PC-9 (cell line): ENCODE results near the gene CYP11A1. TPM values are rescaled to one million over a fixed set of nuclear protein-coding genes. Genes with fewer than 3 reads are reported as not detected.

Source experiments
- BruUV-seq: library from RNA; stranded (reverse); fragments of 400-500 nt; replicated peaks from 2 replicates; lab custom pipeline; 2021; lab: Mats Ljungman, UMichigan
- CTCF ChIA-PET: fragments of 300-600 bp; sonication (Branson Sonifier 250); formaldehyde crosslinking; loops from one replicate; lab custom pipeline; 2022; ENCODE audit warnings: antibody characterized with exemption; lab: Charles Lee
- POLR2A ChIA-PET: fragments of 300-600 bp; sonication (Branson Sonifier 250); formaldehyde crosslinking; loops from one replicate; lab custom pipeline; 2022; ENCODE audit warnings: antibody characterized with exemption; ENCODE audit not compliant: unreplicated experiment; lab: Charles Lee
- DNase-seq, 2 experiments: peaks; one replicate each; pipeline versions ENCODE4 v3.0.0 to v3.0.0-alpha.2; 2015 to 2022; ENCODE audit warnings: mixed read lengths in 1 of 2
- H2AFZ ChIP-seq: fragments of 200-600 bp; sonication (generic); 2 replicates; pipeline ENCODE4 v1.8.1; 2017; ENCODE audit warnings: antibody characterized with exemption
- H3F3A ChIP-seq: fragments of 200-600 bp; sonication (generic); 2 replicates; pipeline ENCODE4 v1.8.1; 2017; ENCODE audit warnings: antibody characterized with exemption, mild to moderate bottlenecking, low read depth; ENCODE audit not compliant: insufficient read depth
- H3K27ac ChIP-seq: fragments of 200-600 bp; sonication (generic); 2 replicates; pipeline ENCODE4 v1.6.1; 2016; ENCODE audit warnings: mixed run types
- H3K27me3 ChIP-seq: fragments of 200-600 bp; sonication (generic); 2 replicates; pipeline ENCODE4 v1.6.1; 2016; ENCODE audit warnings: low read depth, mixed run types; ENCODE audit not compliant: insufficient read depth
- H3K36me3 ChIP-seq: fragments of 200-600 bp; sonication (generic); 2 replicates; pipeline ENCODE4 v1.6.1; 2016; ENCODE audit warnings: low read depth, mixed run types
- H3K4me1 ChIP-seq: fragments of 200-600 bp; sonication (generic); replicated peaks from 2 replicates; pipeline ENCODE4 v1.6.1; 2016; ENCODE audit warnings: mixed run types; ENCODE audit not compliant: insufficient read depth
- H3K4me2 ChIP-seq: fragments of 200-600 bp; sonication (generic); 2 replicates; pipeline ENCODE4 v1.6.1; 2017; ENCODE audit warnings: mixed run types
- H3K4me3 ChIP-seq: fragments of 200-600 bp; sonication (generic); 2 replicates; pipeline ENCODE4 v1.6.1; 2016; ENCODE audit warnings: mixed run types
- H3K79me2 ChIP-seq: fragments of 200-600 bp; sonication (generic); 2 replicates; pipeline ENCODE4 v1.6.1; 2017; ENCODE audit warnings: low read depth, mixed run types
- H3K9me2 ChIP-seq: fragments of 200-600 bp; sonication (generic); 2 replicates; pipeline ENCODE4 v1.8.1; 2017; ENCODE audit warnings: mild to moderate bottlenecking; ENCODE audit not compliant: insufficient read depth
- H3K9me3 ChIP-seq: fragments of 200-600 bp; sonication (generic); 2 replicates; pipeline ENCODE4 v1.8.1; 2016; ENCODE audit warnings: low read depth; ENCODE audit not compliant: insufficient read depth
- H4K20me1 ChIP-seq: fragments of 200-600 bp; sonication (generic); 2 replicates; pipeline ENCODE4 v1.8.1; 2017; ENCODE audit not compliant: insufficient read depth
- CTCF ChIP-seq: fragments of 200-600 bp; sonication (generic); conservative IDR thresholded peaks from 2 replicates; pipeline ENCODE4 v1.6.1; 2017; ENCODE audit warnings: mixed run types, antibody characterized with exemption, mild to moderate bottlenecking, moderate library complexity
- EZH2 ChIP-seq: fragments of 200-600 bp; sonication (generic); IDR thresholded peaks from 2 replicates; pipeline ENCODE4 v1.8.0; 2017; ENCODE audit warnings: antibody characterized with exemption, low read depth
- intact Hi-C: fragments of 100-400 bp; cut with micrococcal nuclease; formaldehyde crosslinking; loops from one replicate; pipeline ENCODE4 v1.10.0; 2022; ENCODE audit not compliant: unreplicated experiment
- total RNA-seq: library from RNA; stranded (reverse); gene quantifications from 2 replicates; pipeline ENCODE4 v1.2.3, GENCODE V29; 2021

The CYP11A1 gene
- total RNA-seq, 1 experiment from 2014 or later: 7.1 TPM

GRCh38 chr15:74345051-74345450 is 22.4 kb downstream of the CYP11A1 start:
- H3K9me3 ChIP-seq: no peaks in the 10 kb centered on the region

GRCh38 chr15:74343797-74344127 is 23.7 kb downstream of the CYP11A1 start:
- ChIA-PET POLR2A (no interaction called here), CTCF (no interaction called here)
- Histone ChIP-seq H3K9me3 (no peaks in the 10 kb centered on the region), H3K27me3 (no peaks in the 10 kb centered on the region), H3K9me2 (no peaks in the 10 kb centered on the region), H3F3A (peaks cover 24% of the 10 kb centered on the region), H2AFZ (no peak overlapping the region), H3K4me1 (peaks cover 35% of the 10 kb centered on the region), H3K27ac (no peak overlapping the region), H3K4me2 (no peak overlapping the region), H3K4me3 (no peak overlapping the region), H3K36me3 (no peaks in the 10 kb centered on the region), H3K79me2 (no peaks in the 10 kb centered on the region), H4K20me1 (no peaks in the 10 kb centered on the region)
- TF ChIP-seq CTCF: no peak
- TF ChIP-seq EZH2: no peak
- BruUV-seq: no TSS peak
- intact Hi-C loops: loop anchor here (10.0 kb wide), 1 partner anchor 709 kb away; the partner anchor contains the start of gene NPTN
- no peak for DNase-seq

More at GRCh38 chr15:74345051-74345450, 22.4 kb downstream of the CYP11A1 start:
- Histone ChIP-seq H3K4me3 (no peak overlapping the region), H3K27me3 (no peaks in the 10 kb centered on the region), H3F3A (peaks cover 12% of the 10 kb centered on the region; the same call in 1 of the 2 replicates), H3K4me1 (peaks cover 23% of the 10 kb centered on the region), H3K36me3 (no peaks in the 10 kb centered on the region), H3K79me2 (no peaks in the 10 kb centered on the region), H2AFZ (no peak overlapping the region), H3K4me2 (no peak overlapping the region), H4K20me1 (no peaks in the 10 kb centered on the region), H3K9me2 (no peaks in the 10 kb centered on the region), H3K27ac (no peak overlapping the region)
- BruUV-seq: no TSS peak
- ChIA-PET POLR2A (no interaction called here), CTCF (no interaction called here)
- TF ChIP-seq CTCF (no peak), EZH2 (no peak)
- no peak for DNase-seq
- intact Hi-C loops: loop anchor here (10.0 kb wide), 1 partner anchor 710 kb away; the partner anchor contains the start of gene NPTN

- DNase-seq: no peak
- no TSS peak for BruUV-seq
- ChIA-PET POLR2A (no interaction called here), CTCF (no interaction called here)
- Histone ChIP-seq H3K4me3 (no peak overlapping the region), H3K27ac (no peak overlapping the region), H3K9me3 (no peaks in the 10 kb centered on the region), H3K27me3 (no peaks in the 10 kb centered on the region), H3K9me2 (no peaks in the 10 kb centered on the region), H3K4me2 (no peak overlapping the region), H3F3A (peaks cover 24% of the 10 kb centered on the region), H2AFZ (no peak overlapping the region), H3K79me2 (no peaks in the 10 kb centered on the region), H4K20me1 (no peaks in the 10 kb centered on the region), H3K36me3 (no peaks in the 10 kb centered on the region), H3K4me1 (peaks cover 40% of the 10 kb centered on the region)
- TF ChIP-seq EZH2 (no peak), CTCF (no peak)
- intact Hi-C loops: loop anchor here (10.0 kb wide), 1 partner anchor 708 kb away; the partner anchor contains the start of gene NPTN
Observed at GRCh38 chr15:74343127-74343796, 24.2 kb downstream of the CYP11A1 start.
